Effector memory CD8-positive, alpha-beta T cell (primary cell): ENCODE data around the gene TMC1.
"Not testable (repeated sequence)": the region's sequence is repeated elsewhere in the genome, so short reads cannot be mapped to it uniquely, and the experiment has no call there.

Source experiments
- ATAC-seq: fragments of 150-1000 bp; cut with Tn5 transposase; replicated peaks from 2 replicates; pipeline ENCODE4 v1.10.0; 2021; ENCODE audit warnings: mild to moderate bottlenecking, moderate library complexity
- DNase-seq, 3 experiments: peaks; one replicate each; pipeline ENCODE4 v3.0.0; 2021
- H3K27ac Mint-ChIP-seq, 2 donors: one replicate each; pipeline ENCODE4 v1.8.0; 2022; ENCODE audit warnings: mild to moderate bottlenecking in 2 of 2, mixed read lengths in 2 of 2, moderate library complexity in 2 of 2
- H3K27me3 Mint-ChIP-seq, 2 donors: one replicate each; pipeline ENCODE4 v1.8.0; 2022; ENCODE audit warnings: mixed read lengths in 2 of 2
- H3K36me3 Mint-ChIP-seq: one replicate; pipeline ENCODE4 v1.8.0; 2022; ENCODE audit warnings: mild to moderate bottlenecking, moderate library complexity, mixed read lengths; ENCODE audit not compliant: insufficient read depth
- H3K4me1 Mint-ChIP-seq, 2 donors: one replicate each; pipeline ENCODE4 v1.8.0; 2022; ENCODE audit warnings: low read depth in 2 of 2, mixed read lengths in 2 of 2
- H3K4me3 Mint-ChIP-seq, 2 donors: one replicate each; pipeline ENCODE4 v1.8.0; 2022; ENCODE audit warnings: mild to moderate bottlenecking in 2 of 2, mixed read lengths in 2 of 2, moderate library complexity in 2 of 2
- H3K9me3 Mint-ChIP-seq, 2 donors: one replicate each; pipeline ENCODE4 v1.8.0; 2022; ENCODE audit warnings: mixed read lengths in 2 of 2

TMC1 gene

DNA sequence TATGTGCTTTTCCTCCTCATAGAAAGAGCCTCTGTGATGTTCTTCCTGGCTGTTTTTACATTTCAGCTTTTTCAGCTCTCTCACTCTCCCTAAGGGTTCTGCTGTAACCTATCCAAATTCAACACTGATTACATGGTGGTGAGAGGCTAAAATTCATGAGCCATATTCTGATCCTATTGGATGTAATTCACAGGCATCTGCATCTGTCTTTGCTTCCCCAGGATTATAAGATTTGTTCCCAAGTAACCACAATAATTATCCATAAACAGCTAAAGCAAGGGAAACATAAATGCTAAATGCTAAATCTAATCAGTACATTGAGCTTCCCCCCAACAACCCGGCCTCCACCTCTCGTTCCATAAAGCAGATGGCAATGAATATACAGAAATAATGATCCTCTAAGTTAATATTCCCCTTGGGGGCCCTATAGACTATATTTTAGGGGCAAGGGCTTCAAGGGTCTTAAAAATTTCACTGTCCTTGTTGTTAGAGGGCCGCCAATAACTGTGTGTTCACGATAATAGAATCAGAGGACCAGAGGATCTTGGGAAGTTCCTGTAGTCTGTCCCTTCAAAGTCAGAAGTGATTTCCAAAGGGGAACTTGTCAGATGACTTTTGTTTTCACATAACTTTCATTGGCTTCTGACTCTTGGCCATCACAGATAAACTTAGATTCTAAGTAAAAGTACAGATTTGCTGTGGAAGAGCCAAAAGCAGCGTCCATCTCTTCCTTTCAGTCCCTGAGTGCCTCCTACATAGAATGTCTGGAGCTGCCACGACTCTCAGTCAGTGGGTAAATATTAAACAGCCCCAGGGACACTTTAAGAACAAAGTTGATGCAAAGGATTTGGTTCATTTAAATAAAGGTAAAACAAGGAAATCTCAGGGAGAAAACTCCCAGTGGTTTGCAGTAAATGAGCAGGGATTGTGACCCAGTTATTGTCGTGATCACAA is 305.9 kb downstream of the TMC1 start:
- H3K4me3 Mint-ChIP-seq, result no peak overlapping the region
- H3K27ac Mint-ChIP-seq, result no peak overlapping the region
- H3K27me3 Mint-ChIP-seq, result peaks cover 4 to 20% of the 10 kb centered on the region in 2 donors
- H3K36me3 Mint-ChIP-seq, result no peaks in the 10 kb centered on the region
- DNase-seq (no peak), ATAC-seq (no peak)
- no peaks in the 10 kb centered on the region for H3K9me3 Mint-ChIP-seq
- no peaks in the 10 kb centered on the region for H3K4me1 Mint-ChIP-seq

DNA sequence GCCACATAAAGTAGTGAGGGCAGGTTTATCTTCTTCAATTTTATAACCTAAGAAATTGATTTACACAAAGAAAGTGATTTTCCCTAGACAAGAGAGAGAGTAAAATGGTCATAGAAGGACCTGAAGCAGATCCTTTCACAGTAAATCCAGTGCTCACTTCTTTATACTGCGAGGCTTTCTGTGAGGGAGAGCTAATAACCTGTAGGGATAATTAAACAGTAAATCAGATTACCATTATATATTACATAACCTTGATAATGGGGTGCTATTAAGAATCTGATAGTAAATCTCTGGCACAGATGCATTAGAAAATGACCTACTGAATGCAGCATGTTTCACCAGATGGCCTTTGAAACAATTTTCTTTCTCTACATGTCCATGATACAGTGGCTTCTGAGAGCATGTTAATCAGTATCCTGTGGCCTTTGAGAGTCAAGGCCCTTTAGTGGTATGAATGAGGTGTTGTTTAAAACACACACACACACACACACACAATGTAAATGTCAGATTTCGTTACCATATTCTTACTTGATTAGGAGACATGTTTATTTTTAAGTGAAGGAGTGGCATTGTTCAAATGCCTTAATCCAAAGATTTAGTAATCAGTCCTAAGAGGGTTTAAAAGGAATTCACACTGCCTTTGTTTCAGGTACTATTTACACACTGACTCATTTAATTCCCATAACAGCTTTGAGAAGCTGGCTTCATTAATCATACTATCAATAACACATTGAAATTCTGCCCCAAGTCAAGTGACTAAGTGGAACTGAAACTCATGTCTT is 306.7 kb downstream of the TMC1 start:
- no peaks in the 10 kb centered on the region for H3K4me1 Mint-ChIP-seq
- H3K4me3 Mint-ChIP-seq, result no peak overlapping the region
- H3K36me3 Mint-ChIP-seq, result no peaks in the 10 kb centered on the region
- ATAC-seq (no peak), DNase-seq (no peak)
- peaks cover 4 to 20% of the 10 kb centered on the region in 2 donors for H3K27me3 Mint-ChIP-seq
- H3K9me3 Mint-ChIP-seq, result no peaks in the 10 kb centered on the region
- H3K27ac Mint-ChIP-seq, result no peak overlapping the region

DNA sequence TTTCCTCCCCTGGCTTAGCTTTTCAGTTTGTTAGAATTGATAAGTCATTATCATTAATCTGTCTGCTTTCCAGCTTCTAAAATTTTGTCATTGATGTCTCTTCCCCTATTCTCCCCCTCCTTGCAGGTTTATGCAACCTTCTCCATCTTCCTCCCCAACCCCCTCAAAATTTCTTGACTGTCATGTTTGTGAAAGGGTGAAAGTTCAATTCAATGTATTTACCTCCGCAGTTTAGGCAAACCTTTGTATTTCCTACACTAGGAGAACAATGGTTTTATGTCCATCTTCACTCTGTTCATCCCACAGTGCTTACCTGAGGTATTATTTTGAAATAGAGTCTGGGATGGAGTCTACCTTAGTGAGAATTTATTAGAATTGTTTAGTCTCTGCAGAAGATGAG is 313.6 kb downstream of the TMC1 start:
- Mint-ChIP-seq H3K4me3 (no peak overlapping the region), H3K27ac (no peak overlapping the region), H3K4me1 (no peaks in the 10 kb centered on the region), H3K9me3 (no peaks in the 10 kb centered on the region), H3K36me3 (no peaks in the 10 kb centered on the region), H3K27me3 (no peaks in the 10 kb centered on the region)
- DNase-seq (no peak), ATAC-seq (no peak)

DNA sequence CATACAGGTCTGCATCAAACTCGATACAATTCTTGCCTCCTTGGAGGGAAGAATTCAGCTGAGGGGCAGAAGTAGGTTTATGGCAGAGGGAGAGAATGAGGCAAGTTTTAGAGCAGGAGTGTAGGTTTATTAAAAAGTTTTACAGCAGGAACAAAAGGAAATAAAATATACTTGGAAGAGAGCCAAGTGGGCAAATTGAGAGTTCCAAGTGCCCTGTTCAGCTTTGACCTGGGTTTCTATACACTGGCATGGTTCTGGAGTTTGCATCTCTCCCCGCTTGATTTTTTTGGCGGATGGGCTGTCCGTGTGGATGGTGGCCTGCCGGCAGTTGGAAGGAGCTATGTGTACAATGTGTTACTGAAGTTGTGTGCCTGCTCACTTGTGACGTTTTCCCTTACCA is 315.4 kb downstream of the TMC1 start:
- Mint-ChIP-seq H3K27ac (no peak overlapping the region), H3K9me3 (no peaks in the 10 kb centered on the region), H3K36me3 (no peaks in the 10 kb centered on the region), H3K4me3 (no peak overlapping the region), H3K27me3 (no peaks in the 10 kb centered on the region), H3K4me1 (no peaks in the 10 kb centered on the region)
- DNase-seq (no peak), ATAC-seq (no peak)

DNA sequence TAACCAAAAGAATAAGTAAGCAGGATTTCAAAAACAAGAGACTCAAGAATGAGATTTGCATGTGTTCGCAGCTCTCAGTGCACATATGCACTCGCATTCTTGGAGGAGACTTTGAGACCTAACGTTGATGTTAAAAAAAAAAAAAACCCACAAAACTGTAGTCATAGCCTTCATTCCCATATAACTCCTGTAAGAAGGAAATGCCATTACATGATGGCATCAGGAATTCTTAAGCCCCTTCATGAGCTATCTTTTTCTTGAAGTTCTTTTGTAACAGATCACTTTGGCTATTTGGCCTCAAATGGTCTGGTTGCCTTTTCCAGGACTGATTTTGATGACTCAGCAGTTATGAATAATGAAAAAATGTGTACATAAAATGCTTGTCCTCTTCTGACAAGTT is 317.7 kb downstream of the TMC1 start:
- no peaks in the 10 kb centered on the region for H3K4me1 Mint-ChIP-seq
- no peaks in the 10 kb centered on the region for H3K27me3 Mint-ChIP-seq
- no peak for DNase-seq
- no peak overlapping the region for H3K27ac Mint-ChIP-seq
- H3K9me3 Mint-ChIP-seq, result no peaks in the 10 kb centered on the region
- no peak overlapping the region for H3K4me3 Mint-ChIP-seq
- H3K36me3 Mint-ChIP-seq, result no peaks in the 10 kb centered on the region
- ATAC-seq, result no peak

DNA sequence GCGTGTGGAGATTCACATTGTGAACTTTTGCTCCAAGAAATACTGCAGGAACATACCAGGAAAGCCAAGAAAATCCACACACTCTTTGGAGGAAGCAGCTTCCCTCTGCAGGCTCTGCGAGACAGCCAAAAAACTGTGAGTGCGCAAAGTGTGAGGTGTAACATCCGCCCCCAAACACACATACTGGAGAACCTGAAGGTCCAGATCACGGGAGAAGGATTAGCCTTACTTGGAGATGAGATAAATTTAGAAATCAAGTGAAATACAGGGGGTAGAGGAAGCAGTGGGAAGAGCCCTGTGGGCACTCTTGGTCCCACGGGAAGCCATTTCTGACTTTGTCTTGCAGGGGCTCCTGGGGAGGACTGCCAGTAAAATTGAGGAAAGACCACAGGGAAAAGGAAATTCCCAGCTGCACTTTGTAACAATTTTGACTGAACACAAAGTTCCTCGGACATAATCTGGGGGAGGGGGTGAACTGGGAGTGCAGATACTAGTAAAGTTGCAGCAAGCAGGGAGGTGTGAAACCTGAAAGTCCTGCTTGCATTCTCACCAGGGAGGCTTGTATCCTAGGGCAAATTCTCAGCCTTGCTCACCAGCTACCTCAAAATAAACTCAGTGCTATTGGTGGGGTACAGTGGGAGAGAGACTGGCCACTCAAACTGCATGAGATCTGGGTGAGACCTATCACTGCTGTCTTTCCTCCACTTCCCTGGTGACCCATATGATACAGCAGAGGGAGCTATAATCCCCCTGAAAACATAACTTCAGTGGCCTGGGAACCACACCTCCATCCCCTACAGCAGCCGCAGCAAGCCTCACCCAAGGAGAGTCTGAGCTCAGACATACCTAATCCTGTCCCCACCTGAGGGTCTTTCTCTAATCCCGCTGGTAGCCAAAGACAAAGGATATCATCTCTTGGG is 322.4 kb downstream of the TMC1 start:
- H3K4me1 Mint-ChIP-seq, result no peaks in the 10 kb centered on the region
- peaks cover 0 to 13% of the 10 kb centered on the region in 2 donors for H3K27me3 Mint-ChIP-seq
- peaks cover 0 to 11% of the 10 kb centered on the region in 2 donors for H3K9me3 Mint-ChIP-seq
- no peak overlapping the region for H3K4me3 Mint-ChIP-seq
- ATAC-seq, result no peak
- H3K27ac Mint-ChIP-seq, result no peak overlapping the region
- no peaks in the 10 kb centered on the region for H3K36me3 Mint-ChIP-seq
- DNase-seq, result no peak

DNA sequence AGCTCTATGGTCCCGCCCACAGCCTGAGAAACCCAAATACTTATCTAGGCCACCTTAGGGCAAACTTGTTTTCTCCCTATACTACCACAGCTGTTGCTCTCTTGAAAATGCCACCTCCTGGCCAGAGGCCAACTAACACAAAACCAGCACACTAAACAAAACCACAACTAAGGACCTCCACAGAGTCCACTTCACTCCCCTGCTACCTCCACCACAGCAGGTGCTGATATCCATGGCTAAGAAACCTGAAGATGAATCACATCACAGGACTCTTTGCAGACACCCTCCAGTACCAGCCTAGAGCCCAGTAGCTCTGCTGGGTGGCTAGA is 323.0 kb downstream of the TMC1 start:
- Mint-ChIP-seq H3K27ac (no peak overlapping the region), H3K27me3 (peaks cover 0 to 13% of the 10 kb centered on the region in 2 donors), H3K36me3 (no peaks in the 10 kb centered on the region), H3K4me1 (no peaks in the 10 kb centered on the region), H3K9me3 (peaks cover 0 to 11% of the 10 kb centered on the region in 2 donors), H3K4me3 (no peak overlapping the region)
- ATAC-seq (no peak), DNase-seq (no peak)

DNA sequence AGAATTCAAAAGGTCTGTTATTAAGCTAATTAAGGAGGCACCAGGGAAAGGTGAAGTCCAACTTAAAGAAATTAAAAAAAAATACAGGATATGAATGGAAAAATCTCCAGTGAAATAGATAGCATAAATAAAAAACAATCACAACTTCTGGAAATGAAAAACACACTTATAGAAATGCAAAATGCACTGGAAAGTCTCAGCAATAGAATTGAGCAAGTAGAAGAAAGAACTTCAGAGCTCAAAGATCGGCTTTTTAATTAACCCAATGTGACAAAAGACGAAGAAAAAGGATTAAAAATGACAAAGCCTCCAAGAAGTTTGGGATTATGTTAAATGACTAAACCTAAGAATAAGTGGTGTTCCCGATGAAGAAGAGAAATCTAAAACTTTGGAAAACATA is 323.6 kb downstream of the TMC1 start:
- H3K9me3 Mint-ChIP-seq, result peaks cover 0 to 11% of the 10 kb centered on the region in 2 donors
- H3K27me3 Mint-ChIP-seq, result peaks cover 0 to 13% of the 10 kb centered on the region in 2 donors
- H3K36me3 Mint-ChIP-seq, H3K4me1 Mint-ChIP-seq, ATAC-seq, H3K27ac Mint-ChIP-seq, H3K4me3 Mint-ChIP-seq, DNase-seq: not testable (repeated sequence)

DNA sequence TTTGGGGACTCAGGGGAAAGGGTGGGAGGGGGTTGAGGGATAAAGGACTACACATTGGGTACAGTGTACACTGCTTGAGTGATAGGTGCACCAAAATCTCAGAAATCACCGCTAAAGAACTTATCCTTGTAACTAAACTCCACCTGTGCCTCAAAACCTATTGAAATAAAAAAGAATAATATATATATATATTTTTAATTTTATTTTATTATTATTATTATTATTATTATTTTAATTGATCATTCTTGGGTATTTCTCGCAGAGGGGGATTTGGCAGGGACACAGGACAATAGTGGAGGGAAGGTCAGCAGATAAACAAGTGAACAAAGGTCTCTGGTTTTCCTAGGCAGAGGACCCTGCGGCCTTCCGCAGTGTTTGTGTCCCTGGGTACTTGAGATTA is 328.8 kb downstream of the TMC1 start:
- not testable (repeated sequence) for ATAC-seq, H3K27ac Mint-ChIP-seq, DNase-seq, H3K36me3 Mint-ChIP-seq, H3K27me3 Mint-ChIP-seq, H3K4me3 Mint-ChIP-seq, H3K9me3 Mint-ChIP-seq, H3K4me1 Mint-ChIP-seq

DNA sequence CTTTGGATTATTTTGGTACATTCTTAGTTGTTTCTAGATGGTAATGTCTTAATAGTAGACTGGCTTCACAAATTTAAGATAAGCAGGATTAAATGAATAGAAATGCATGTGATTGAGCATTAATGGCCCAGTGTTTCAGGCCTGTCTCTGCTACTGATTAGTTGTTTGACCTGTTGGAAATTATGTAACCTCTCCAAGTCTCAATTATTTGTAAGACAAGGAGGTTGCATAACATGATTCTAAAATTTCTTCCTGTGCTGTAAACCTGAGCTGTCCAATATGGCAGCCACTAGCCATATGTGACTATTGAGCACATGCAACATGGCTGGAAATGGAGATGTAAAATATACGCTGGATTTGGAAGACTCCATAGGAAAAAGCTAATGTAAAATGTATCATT is 333.9 kb downstream of the TMC1 start:
- Mint-ChIP-seq H3K4me1 (no peaks in the 10 kb centered on the region), H3K4me3 (no peak overlapping the region), H3K27ac (no peak overlapping the region), H3K9me3 (no peaks in the 10 kb centered on the region), H3K27me3 (no peaks in the 10 kb centered on the region), H3K36me3 (no peaks in the 10 kb centered on the region)
- DNase-seq, result no peak
- ATAC-seq, result no peak

DNA sequence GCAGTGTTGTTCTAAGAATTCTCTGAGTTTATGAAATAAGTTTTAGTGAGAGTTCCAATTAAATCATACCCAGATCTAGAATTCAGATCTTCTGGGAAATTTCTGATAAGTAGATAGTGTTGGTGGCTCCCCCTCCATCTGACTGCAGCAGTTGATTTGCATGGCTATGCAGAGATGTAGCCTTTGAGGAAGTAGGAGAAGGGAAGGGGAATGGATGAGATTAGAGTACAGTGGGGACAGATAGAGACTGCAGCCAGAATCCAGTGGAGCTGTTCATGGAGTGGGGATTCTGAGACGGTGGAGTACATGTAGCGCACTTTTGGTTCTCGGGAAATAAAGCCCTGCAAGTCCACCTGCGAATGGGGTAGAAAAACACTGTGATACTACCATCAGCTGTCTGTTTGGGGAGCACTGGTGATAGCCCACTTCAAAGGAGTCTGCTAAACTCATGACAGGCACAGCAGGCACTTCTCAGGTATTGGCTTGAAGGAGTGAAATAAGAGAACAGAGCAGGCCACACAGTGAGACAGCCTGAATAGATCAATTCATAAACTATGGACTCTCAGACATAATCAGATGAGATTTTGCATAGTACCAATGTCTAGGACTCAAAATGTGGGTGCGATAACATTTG is 334.6 kb downstream of the TMC1 start:
- H3K36me3 Mint-ChIP-seq, result no peaks in the 10 kb centered on the region
- H3K27ac Mint-ChIP-seq, result no peak overlapping the region
- ATAC-seq (no peak), DNase-seq (no peak)
- no peaks in the 10 kb centered on the region for H3K4me1 Mint-ChIP-seq
- H3K4me3 Mint-ChIP-seq, result no peak overlapping the region
- H3K27me3 Mint-ChIP-seq, result no peaks in the 10 kb centered on the region
- no peaks in the 10 kb centered on the region for H3K9me3 Mint-ChIP-seq

DNA sequence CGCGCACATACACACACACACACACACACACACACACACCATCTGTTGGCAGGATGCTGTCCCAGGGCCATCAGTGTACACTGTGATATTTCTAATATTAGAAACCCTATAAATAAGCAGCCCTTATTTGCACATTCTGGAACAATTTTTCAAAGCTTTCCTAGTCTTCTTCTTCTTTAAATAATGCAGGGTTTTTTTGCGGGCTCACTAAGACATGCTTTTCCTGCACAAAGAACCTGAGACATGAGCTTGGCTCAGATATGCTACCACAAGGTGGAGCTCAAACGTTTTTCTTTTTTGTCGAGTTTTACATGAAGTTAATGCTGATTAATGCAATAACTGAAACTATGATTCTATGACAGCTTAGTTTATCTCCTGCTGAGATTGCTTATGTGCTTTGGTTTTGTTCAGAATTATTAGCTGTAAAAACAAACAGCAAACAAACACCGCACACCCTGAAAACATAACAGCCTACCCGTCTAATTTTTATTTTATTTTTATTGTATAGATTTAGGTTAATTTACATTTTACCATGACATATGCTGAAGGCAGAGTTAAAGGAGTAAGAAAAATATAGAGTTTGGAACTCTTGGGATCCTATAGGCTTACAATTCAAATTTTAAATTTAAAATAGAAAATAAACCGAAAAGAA is 335.7 kb downstream of the TMC1 start:
- Mint-ChIP-seq H3K4me3 (no peak overlapping the region), H3K27me3 (no peaks in the 10 kb centered on the region), H3K4me1 (no peaks in the 10 kb centered on the region), H3K9me3 (no peaks in the 10 kb centered on the region), H3K27ac (no peak overlapping the region), H3K36me3 (no peaks in the 10 kb centered on the region)
- DNase-seq (no peak), ATAC-seq (no peak)
